GM12891 (cell line): ENCODE measurements around the gene CDH4.

ENCODE experiments used
- DNase-seq: peaks from one replicate; pipeline ENCODE4 v3.0.0; 2011; ENCODE audit warnings: low spot score; ENCODE audit not compliant: insufficient read length
- FAIRE-seq: peaks from 2 replicates; lab custom pipeline; 2011; peaks lifted over from hg19 to GRCh38; lab: Jason Lieb, UNC
- PAX5 ChIP-seq: IDR thresholded peaks from 2 replicates; pipeline ENCODE4 v1.6.1; 2011; ENCODE audit warnings: low read length, moderate library complexity, mild to moderate bottlenecking; ENCODE audit not compliant: insufficient read depth, severe bottlenecking
- POLR2A ChIP-seq: IDR thresholded peaks from 2 replicates; pipeline ENCODE4 v1.6.1; 2011; ENCODE audit warnings: low read depth, low read length, control low read depth
- POLR2AphosphoS5 ChIP-seq: IDR thresholded peaks from 2 replicates; pipeline ENCODE4 v1.6.1; 2011; ENCODE audit warnings: low read depth, low read length, control low read depth
- POU2F2 ChIP-seq: IDR thresholded peaks from 2 replicates; pipeline ENCODE4 v1.6.1; 2011; ENCODE audit warnings: low read depth, mild to moderate bottlenecking, control low read depth, low read length, moderate library complexity
- SPI1 ChIP-seq: IDR thresholded peaks from 2 replicates; pipeline ENCODE4 v1.6.1; 2011; ENCODE audit warnings: low read depth, low read length, control low read depth
- TAF1 ChIP-seq: IDR thresholded peaks from 2 replicates; pipeline ENCODE4 v1.6.1; 2011; ENCODE audit warnings: low read depth, low read length, control low read depth

Gene CDH4

DNA sequence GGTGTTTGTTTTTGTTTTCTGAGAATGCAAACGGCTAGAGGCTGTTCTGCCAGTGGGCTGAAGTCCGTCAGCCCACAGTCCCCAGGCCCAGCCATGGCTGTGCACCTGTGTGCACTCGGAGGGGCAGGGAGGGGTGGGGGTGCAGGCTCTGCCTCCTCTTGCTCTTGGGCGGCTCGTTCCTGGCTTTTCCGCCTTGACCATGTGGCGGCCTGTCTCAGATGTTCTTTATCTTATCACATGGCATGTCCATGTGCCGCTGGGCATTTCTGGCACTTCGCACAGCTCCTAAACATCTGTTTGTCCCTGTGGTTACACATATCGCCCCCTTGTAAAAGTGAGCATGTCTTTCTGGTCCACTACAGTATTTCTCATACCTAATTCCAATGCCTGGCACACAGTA, 137.0 kb downstream of the CDH4 start:
- FAIRE-seq (no peak), DNase-seq (no peak)
- TF ChIP-seq POU2F2 (no peak), POLR2AphosphoS5 (no peak), POLR2A (no peak)

DNA sequence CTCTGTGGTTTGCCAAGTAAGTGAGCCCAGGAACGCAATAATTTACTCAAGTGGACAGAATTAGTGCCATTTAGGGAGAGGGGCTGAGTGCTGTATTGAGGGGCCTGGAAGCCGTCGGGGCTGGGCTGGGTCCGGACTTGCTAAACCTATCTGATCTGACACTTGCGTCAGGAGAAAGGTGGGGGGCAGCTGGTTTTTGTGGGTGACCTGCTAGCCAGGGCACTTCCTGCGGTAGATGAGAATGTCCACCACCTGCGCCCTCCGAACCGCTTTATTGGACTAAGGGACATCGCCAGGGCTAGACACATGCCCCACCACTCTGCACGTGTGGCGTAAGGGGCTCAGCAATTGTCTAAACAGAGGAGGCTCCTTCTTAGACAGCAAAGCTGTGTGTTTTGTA, 139.1 kb downstream of the CDH4 start:
- no peak for DNase-seq
- FAIRE-seq = no peak
- no peak for TF ChIP-seq POU2F2
- no peak for TF ChIP-seq POLR2A
- TF ChIP-seq PAX5 = no peak
- no peak for TF ChIP-seq TAF1
- TF ChIP-seq POLR2AphosphoS5 = no peak
- TF ChIP-seq SPI1 = no peak

DNA sequence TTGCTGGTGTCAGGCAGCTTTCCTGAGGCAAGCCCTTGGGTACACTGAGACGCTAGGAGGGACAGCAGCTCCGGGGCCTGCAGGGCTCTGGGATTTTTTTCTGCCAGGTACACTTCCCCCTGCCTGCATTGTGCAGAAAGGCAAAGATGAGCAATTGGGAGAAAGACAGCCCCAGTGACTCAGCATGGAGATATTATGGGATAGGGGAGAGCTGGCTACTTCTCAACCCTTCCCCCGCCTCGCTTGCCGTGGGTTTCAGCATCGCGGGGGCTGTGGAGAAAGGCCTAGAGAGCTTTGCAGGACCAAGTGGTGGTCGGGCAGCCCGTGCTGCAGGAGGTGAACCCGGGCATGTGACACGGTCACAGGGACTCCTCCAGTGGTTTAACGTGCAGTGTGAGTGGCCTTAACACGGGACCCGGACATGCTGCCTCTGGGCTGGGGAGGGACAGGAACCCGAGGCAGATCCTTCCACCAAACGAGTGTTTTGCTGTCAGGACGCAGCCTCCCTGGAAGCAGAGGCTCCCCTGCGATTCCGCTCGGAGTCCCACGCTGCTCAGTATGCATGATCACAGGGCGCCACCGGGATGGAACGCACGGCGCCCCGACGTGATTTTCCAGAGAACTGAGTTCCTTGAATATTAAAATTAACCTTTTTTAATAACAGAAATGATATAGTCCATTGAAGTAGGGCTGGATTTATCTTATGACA, 139.9 kb downstream of the CDH4 start:
- FAIRE-seq (no peak), DNase-seq (no peak)
- TF ChIP-seq POU2F2 = no peak
- TF ChIP-seq PAX5 = no peak
- TF ChIP-seq POLR2AphosphoS5 = no peak
- TF ChIP-seq SPI1 = no peak
- TF ChIP-seq POLR2A = no peak
- no peak for TF ChIP-seq TAF1

DNA sequence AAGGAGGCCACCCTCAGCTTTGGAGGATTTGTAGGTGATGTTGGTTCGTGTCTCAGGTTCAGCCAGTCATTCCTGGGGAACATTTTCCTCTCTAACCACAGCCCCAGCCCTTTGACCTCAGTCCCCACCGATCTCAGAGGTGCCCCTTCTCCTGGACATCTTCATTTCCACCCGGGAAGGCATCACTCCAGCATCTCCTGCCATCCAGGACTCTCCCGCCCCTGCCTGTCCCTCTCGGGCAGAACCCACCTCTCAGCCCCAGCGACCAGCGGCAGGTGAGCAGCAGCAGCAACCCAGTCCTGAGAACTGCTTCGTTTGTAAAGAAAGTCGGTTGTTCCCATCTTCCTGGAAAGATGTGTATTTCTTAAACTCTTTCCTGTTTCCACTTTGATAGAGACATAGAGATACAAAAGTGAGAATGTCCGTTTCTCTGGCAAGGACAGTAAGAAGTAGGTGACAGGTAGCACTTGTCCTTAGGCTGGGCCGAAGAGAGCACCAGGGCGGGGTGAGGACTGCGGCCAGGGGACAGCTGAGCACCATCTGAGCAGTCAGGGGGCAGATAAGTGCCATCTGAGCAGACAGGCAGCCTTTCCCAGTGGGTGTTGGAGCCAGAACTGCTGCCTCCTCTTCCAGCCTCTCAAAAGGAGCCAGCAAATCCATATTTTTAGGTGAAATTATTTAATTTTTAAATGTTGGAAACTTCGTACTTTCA, 142.2 kb downstream of the CDH4 start:
- FAIRE-seq (no peak), DNase-seq (no peak)
- TF ChIP-seq TAF1 = no peak
- TF ChIP-seq PAX5 = no peak

DNA sequence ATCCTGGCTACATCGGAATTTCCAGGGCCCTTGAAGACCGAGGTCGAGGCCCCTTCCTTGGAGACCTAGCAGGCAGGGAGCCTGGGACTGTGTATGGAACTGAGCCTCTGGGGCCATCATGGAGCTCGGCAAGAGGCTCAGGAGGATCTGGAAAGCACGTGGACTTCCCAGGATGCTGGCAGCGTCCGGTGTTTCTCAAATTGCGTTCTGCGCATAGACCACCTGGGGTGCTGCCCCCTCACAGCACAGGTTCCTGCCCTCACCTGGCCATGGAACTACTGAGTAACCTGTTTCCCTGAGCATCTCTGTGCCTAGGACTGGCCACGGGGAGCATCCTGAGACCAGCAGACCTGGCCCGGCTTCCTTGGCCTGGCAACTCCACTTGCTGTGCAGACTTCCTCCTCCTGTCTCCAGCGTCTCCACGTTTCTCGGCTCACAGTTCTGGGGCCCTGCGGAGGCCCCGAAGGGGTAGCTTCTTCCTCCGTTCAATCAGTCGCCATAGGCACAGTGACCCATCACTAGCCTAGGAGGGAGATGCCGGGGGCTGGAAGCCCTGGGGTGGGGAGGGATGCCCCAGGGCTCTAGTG, 144.3 kb downstream of the CDH4 start:
- FAIRE-seq (no peak), DNase-seq (no peak)
- TF ChIP-seq PAX5 = no peak
- TF ChIP-seq POLR2A = no peak
- TF ChIP-seq POU2F2 = no peak
- TF ChIP-seq SPI1 = no peak
- no peak for TF ChIP-seq TAF1
- TF ChIP-seq POLR2AphosphoS5 = no peak

DNA sequence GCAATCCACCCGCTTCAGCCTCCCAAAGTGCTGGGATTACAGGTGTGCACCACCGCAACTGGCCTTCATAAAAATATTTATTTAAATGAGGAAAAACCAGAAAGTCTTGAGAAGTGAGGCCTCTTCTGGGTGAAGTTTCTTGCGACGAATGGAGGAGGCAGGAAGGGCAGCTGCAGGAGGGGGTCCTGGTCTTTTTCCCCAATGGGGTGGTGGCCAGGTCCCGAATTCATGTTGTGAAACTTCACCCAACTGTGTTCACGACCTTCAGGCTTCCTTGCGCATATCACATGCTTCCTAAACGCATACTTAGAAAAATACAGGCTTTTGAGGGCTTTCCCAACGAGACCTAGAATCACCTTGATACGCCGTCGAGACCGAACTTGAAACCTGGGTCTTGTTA, 145.1 kb downstream of the CDH4 start:
- DNase-seq (no peak), FAIRE-seq (no peak)
- TF ChIP-seq TAF1 = no peak
- no peak for TF ChIP-seq PAX5
- TF ChIP-seq POU2F2 = no peak

DNA sequence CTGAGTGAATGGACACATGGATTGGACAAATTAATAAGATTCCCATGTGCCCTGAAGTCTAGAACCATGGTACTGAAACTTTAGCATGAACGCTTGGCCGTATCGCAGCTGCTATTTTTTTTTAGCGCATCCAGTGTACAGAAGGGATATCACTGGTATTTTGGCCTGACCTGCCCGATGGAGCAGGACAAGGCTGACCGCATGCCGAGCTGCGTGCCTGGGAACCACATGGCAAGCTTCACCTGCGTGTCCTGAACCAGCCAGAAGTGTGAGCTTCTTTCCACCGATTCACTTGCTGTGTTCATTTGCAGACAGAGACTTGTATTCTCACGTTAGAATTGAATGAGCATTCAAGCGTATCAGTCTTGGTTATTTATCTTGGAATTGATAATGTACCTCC, 145.7 kb downstream of the CDH4 start:
- TF ChIP-seq POLR2AphosphoS5 (no peak), SPI1 (no peak), POLR2A (no peak), POU2F2 (no peak), TAF1 (no peak), PAX5 (no peak)
- FAIRE-seq = no peak
- no peak for DNase-seq

DNA sequence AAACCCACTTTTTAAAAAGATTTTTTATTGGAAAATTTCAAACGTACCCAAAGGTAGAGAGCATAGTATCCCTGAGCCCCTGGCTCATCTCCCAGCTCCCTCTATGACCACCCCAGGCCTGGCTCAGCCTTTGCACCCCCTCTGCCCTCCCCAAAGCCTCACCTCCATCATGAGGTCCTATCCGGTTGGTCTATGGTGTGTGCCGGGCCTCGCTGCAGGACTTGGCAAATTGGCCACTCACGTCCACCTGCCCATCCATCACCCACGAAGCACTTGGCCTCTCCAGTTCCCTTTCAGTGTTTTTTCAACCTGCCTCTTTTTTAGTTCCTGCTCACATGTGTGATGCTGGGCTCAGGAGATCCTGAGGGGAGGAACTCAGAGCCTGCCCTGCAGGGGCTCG, 147.4 kb downstream of the CDH4 start:
- no peak for FAIRE-seq
- DNase-seq = no peak
- TF ChIP-seq POLR2A (no peak), TAF1 (no peak), POU2F2 (no peak), SPI1 (no peak), POLR2AphosphoS5 (no peak), PAX5 (no peak)

DNA sequence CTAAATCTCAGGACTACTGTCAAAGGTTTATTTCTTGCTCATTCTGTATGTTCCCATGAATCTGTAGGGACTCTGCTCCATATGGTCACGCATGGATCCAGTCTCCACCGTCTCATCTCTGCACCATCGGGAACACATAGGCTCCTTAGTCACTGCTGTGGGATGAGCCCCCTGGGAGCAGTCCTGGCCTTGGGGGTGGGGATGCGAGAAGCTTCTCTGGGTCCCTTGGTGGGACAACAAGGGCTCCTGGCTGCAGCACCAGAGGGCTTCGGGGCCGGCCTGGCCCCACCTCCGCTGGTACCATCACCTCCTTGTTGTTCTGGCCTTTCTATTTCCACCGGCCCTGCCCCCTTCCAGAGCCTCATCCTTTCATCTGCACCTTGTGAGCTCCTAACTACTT, 148.4 kb downstream of the CDH4 start:
- TF ChIP-seq POLR2AphosphoS5 = no peak
- TF ChIP-seq SPI1 = no peak
- TF ChIP-seq POLR2A = no peak
- no peak for TF ChIP-seq POU2F2
- no peak for TF ChIP-seq TAF1
- TF ChIP-seq PAX5 = no peak
- FAIRE-seq (no peak), DNase-seq (no peak)

DNA sequence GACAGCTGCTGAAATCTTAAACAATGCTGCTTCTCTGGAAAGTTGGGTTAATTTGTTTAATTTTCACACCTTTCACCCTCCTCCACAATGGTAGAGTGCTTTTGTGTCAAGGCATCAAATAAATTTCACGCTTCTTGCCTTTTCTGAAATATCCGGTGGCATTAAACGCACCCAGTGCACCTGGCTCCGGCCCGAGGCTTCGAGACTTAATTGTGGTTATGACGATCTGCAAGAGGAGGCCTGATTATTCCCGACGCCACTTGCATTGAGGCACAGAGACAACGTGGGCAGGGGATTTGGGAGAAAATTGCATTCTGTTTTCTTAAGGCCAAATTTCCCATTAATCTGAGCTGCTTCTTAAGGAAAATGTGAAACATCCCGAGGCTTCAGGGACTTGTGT, 152.2 kb downstream of the CDH4 start:
- FAIRE-seq (no peak), DNase-seq (no peak)
- no peak for TF ChIP-seq PAX5
- no peak for TF ChIP-seq SPI1
- no peak for TF ChIP-seq TAF1
- no peak for TF ChIP-seq POLR2A
- TF ChIP-seq POLR2AphosphoS5 = no peak
- TF ChIP-seq POU2F2 = no peak
